Central memory CD4-positive, alpha-beta T cell (primary cell): ENCODE measurements around the gene MACROD1.
A peak's percentile ranks its signal among the peaks of the same experiment; 100 is the strongest.

ENCODE experiments used
- DNase-seq: peaks from one replicate; pipeline ENCODE4 v3.0.0; 2022
- total RNA-seq, 3 experiments: gene quantifications; one replicate each; lab custom pipeline; 2026; lab: John Stamatoyannopoulos, UW

Gene MACROD1
- total RNA-seq = 2.7 to 7.0 (median 6.8) reads per million in 3 experiments

GRCh38 chr11:64165842-64166635, at the start of gene MACROD1:
MACROD1 (minus strand) TSS chr11:64166113; CDS start chr11:64165994, 119 bp downstream.
- DNase-seq = peak; percentile 65

- no peak for DNase-seq
These were observed 45.4 kb upstream of the MACROD1 start for GRCh38 chr11:64211181-64211872.

GRCh38 chr11:64210301-64211020, 44.5 kb upstream of the MACROD1 start:
- DNase-seq = no peak

GRCh38 chr11:64209563-64209843, 43.6 kb upstream of the MACROD1 start:
- no peak for DNase-seq

- DNase-seq = no peak
These were observed 43.1 kb upstream of the MACROD1 start for GRCh38 chr11:64208796-64209562.

GRCh38 chr11:64208086-64208795, 42.3 kb upstream of the MACROD1 start:
- DNase-seq = no peak

GRCh38 chr11:64207256-64208085, 41.6 kb upstream of the MACROD1 start:
- peak; percentile 68 for DNase-seq

- DNase-seq = peak; percentile 71
These were observed 40.7 kb upstream of the MACROD1 start, which contains the start of gene FERMT3 for GRCh38 chr11:64206457-64207255. FERMT3 (plus strand) TSS chr11:64206721; CDS start chr11:64207365, 644 bp downstream.

- peak; percentile 83 for DNase-seq
These were observed 38.6 kb upstream of the MACROD1 start for GRCh38 chr11:64204464-64204989.

GRCh38 chr11:64204080-64204440, 38.1 kb upstream of the MACROD1 start:
- no peak for DNase-seq

- DNase-seq = no peak
These were observed 37.6 kb upstream of the MACROD1 start for GRCh38 chr11:64203421-64204079.

GRCh38 chr11:64202992-64203391, 37.1 kb upstream of the MACROD1 start:
- no peak for DNase-seq

GRCh38 chr11:64201543-64201942, 35.6 kb upstream of the MACROD1 start:
- DNase-seq = no peak

GRCh38 chr11:64198511-64198910, 32.6 kb upstream of the MACROD1 start:
- DNase-seq = no peak

GRCh38 chr11:64196626-64197025, 30.7 kb upstream of the MACROD1 start:
- DNase-seq = no peak

GRCh38 chr11:64192434-64192833, 26.5 kb upstream of the MACROD1 start:
- DNase-seq = no peak

GRCh38 chr11:64186492-64187165, 20.7 kb upstream of the MACROD1 start:
- DNase-seq = peak; percentile 27

GRCh38 chr11:64185693-64186491, 20.0 kb upstream of the MACROD1 start, which contains the start of gene STIP1:
STIP1 (plus strand) TSS chr11:64186171; CDS start chr11:64186262, 91 bp downstream.
- DNase-seq = peak; percentile 100
